Measurements from ENCODE around the gene CCDC9B. TPM values are rescaled to one million over a fixed set of nuclear protein-coding genes. Genes with fewer than 3 reads are reported as not detected.

The CCDC9B gene
- 0.26 TPM for polyA plus RNA-seq (2013, experiment 1 of 4)
- polyA plus RNA-seq (2013, experiment 2 of 4): 0.78 TPM
- polyA plus RNA-seq (2013, experiment 3 of 4): 0.16 TPM
- polyA plus RNA-seq (2013, experiment 4 of 4): 0.77 TPM

DNA sequence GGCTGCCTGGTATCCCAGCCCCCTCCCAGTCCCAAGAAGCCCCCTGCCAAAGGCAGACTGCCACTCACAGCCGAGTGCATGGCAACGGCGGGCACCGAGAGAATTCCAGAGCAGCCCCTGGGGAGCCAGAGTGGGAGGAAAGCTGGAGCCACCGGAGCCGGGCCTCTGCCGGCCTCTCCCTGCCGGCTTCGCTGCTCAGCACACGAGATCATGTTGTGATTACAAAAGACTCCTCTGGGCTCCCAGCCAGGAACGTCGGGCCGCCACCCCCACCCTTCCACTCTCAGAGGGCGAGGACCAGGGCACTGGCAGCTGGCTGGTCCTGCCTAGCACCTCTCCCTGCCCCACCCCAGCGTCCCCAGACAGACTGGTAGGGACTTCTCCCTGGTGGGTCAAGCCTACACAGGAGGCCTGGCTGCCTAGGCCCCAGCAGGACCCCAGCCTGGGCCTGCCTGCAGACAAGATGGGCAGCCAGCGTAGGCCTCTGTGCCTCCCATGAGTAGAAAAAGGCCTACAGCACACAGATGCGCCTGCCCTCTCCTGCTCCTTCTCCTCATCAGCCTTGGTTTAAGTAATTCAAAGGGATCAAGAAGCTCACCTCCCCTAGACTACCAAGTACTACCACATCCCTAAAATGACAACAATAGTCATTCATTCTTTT lies at the start of gene CCDC9B:
Gene CCDC9B, minus strand, starts transcription at position 200 of the 661 bp plus-strand sequence. Its CDS starts 120 bp downstream, at position 80.
- Histone ChIP-seq H3K27me3 (ENCODE audit: control insufficient read depth, insufficient read depth, low read length, poor library complexity, severe bottlenecking) (no peaks in the 10 kb centered on the region), H3K27ac (ENCODE audit: insufficient read depth, low read depth, low read length, poor library complexity, severe bottlenecking) (no peak within 1 kb of the TSS), H3K4me1 (ENCODE audit: control insufficient read depth, insufficient read depth, low read length) (peaks cover 19% of the 10 kb centered on the region), H3K9me3 (ENCODE audit: control insufficient read depth, low read length) (no peaks in the 10 kb centered on the region), H3K36me3 (ENCODE audit: control insufficient read depth, insufficient read depth, low read length) (no peaks in the 10 kb centered on the region), H3K4me3 (ENCODE audit: insufficient read depth, low read depth, low read length) (no peak within 1 kb of the TSS)
- WGBS, 2 experiments: 43 to 49% methylated on average over 17 of the region's 17 CpGs

DNA sequence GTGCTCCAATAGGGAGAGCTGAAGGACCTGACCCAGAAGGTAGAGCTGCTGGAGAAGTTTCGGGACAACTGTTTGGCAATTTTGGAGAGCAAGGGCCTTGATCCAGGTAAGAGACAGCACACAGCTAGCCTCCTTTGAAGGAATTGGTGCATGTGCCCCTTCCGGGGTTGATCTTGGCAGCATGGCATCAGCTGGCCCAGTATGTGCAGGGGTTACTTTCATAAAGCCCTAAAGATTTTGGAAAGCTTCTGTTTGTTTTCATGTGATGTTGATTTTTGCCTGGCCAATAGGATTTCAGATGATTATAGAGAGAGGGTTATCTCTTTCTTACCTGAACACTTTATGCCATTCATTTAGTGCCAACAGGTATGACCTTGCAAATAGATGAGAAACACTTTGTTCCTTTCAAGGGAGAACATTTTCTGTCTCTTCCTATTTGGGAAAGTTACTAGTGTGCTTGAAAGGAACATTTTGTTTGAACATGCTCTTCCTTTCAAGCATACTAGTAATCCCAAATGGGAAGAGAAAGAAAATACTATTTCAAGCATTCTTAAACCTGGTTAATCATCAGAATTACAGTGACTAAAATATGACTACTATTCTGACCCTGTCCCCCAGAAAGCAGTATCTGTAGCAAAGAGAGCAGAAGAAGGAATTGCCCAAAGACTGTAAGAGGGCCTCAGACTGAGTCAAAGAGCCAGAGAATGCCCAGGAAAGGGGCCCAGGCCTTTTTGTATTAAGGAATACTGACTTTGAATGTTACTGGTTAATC lies 49.3 kb upstream of the CCDC9B start:
- Histone ChIP-seq H3K27me3 (ENCODE audit: control insufficient read depth, insufficient read depth, low read length, poor library complexity, severe bottlenecking) (no peaks in the 10 kb centered on the region), H3K9me3 (ENCODE audit: control insufficient read depth, low read length) (no peaks in the 10 kb centered on the region), H3K36me3 (ENCODE audit: control insufficient read depth, insufficient read depth, low read length) (peaks cover 77% of the 10 kb centered on the region), H3K27ac (ENCODE audit: insufficient read depth, low read depth, low read length, poor library complexity, severe bottlenecking) (no peak overlapping the region), H3K4me1 (ENCODE audit: control insufficient read depth, insufficient read depth, low read length) (no peaks in the 10 kb centered on the region), H3K4me3 (ENCODE audit: insufficient read depth, low read depth, low read length) (no peak overlapping the region)
- 95 to 97% methylated on average over 2 of the region's 2 CpGs for WGBS, 2 experiments

DNA sequence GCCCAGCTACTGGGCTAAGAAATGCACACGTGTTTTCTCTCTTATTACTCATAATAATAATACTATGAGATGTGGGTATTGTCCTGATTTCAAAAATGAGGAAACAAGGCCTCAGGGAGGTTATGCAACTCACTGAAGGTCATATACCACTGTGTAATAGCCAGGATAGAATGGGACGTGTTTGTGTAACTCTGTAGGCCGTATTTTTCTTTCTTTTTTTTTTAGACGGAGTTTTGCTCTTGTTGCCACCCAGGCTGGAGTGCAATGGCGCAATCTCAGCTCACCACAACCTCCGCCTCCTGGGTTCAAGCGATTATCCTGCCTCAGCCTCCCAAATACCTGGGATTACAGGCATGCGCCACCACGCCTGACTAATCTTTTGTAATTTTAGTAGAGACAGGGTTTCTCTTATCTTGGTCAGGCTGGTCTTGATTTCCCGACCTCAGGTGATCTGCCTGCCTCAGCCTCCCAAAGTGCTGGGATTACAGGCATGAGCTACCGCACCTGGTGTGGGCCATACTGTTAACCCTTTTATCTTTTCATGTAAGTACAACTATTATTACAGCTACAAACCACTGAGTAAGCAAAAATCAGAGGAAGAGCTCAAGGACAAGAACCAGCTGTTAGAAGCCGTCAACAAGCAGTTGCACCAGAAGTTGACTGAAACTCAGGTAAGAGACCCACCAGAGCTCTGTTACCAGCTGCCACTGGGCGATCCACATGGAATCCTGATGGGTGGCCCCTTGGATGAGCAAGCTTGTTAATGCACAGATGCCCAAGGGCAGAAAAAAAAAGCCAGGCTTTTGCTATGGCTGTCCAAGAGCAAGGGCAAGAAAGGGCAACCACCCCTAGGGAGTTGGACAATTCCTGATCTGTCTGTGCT lies 48.4 kb upstream of the CCDC9B start:
- no peaks in the 10 kb centered on the region for H3K9me3 ChIP-seq (ENCODE audit: control insufficient read depth, low read length)
- peaks cover 72% of the 10 kb centered on the region for H3K36me3 ChIP-seq (ENCODE audit: control insufficient read depth, insufficient read depth, low read length)
- no peaks in the 10 kb centered on the region for H3K4me1 ChIP-seq (ENCODE audit: control insufficient read depth, insufficient read depth, low read length)
- no peak overlapping the region for H3K4me3 ChIP-seq (ENCODE audit: insufficient read depth, low read depth, low read length)
- no peak overlapping the region for H3K27ac ChIP-seq (ENCODE audit: insufficient read depth, low read depth, low read length, poor library complexity, severe bottlenecking)
- 95 to 96% methylated on average over 12 of the region's 13 CpGs for WGBS, 2 experiments
- H3K27me3 ChIP-seq (ENCODE audit: control insufficient read depth, insufficient read depth, low read length, poor library complexity, severe bottlenecking): no peaks in the 10 kb centered on the region

DNA sequence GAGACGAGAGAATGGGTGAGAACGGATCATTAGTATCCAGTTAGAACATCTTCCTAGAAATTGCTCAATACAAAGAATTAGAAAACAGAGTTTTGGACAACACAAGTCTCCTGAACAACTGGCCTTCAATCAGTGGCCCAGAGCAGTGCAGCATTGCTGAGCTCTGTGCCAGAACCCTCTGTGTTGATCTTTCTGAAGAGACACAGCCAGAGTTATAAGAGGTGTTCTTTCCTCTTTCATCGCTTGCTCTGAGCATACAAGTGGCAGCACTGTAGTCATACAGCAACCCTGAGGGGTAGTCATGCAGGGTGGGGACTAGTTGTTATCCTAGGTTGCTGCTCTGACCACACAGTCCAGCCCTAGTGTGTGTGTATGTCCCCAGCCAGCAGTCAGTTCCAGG lies 45.7 kb upstream of the CCDC9B start:
- WGBS, 2 experiments: 94 to 96% methylated on average over 3 of the region's 3 CpGs
- Histone ChIP-seq H3K27ac (ENCODE audit: insufficient read depth, low read depth, low read length, poor library complexity, severe bottlenecking) (no peak overlapping the region), H3K4me1 (ENCODE audit: control insufficient read depth, insufficient read depth, low read length) (peaks cover 3% of the 10 kb centered on the region), H3K36me3 (ENCODE audit: control insufficient read depth, insufficient read depth, low read length) (peaks cover 48% of the 10 kb centered on the region), H3K27me3 (ENCODE audit: control insufficient read depth, insufficient read depth, low read length, poor library complexity, severe bottlenecking) (no peaks in the 10 kb centered on the region), H3K9me3 (ENCODE audit: control insufficient read depth, low read length) (no peaks in the 10 kb centered on the region), H3K4me3 (ENCODE audit: insufficient read depth, low read depth, low read length) (no peak overlapping the region)

DNA sequence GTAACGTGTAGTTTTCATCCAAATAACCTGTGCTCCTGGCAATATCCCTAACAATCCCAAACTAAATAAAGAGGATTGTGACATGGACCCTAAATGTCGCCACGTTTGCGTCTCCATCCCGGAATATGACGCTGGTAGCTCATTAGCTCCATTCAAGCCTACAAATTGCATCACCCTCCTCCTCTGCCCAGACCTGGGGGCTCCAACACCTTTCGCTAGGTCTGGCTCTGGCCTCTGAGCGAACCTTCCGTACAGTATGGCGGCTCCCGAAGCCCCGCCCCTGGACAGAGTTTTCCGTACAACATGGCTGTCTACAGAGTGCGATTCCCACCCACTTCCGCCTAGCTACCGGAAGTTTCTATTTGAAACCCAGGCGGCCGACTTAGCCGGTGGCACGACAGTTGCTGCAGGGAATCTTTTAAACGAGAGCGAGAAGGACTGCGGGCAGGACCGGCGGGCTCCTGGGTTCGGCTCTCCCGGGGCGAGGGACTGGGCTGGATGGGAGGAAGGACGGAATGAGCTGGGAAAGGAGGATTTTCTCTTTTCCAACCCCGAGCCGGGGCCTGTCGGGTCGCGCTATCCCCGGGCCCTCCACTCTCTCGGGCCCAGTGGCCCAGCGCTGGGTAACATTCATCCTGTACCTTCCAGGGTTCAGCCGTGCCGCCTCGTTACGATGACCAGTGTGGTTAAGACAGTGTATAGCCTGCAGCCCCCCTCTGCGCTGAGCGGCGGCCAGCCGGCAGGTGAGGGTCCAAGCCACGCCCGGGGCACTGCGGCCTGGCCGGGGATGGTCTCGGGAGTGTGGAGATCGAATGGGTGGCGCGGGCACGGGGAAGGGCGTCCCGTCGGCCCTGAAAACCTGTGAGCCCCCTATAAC lies 42.1 kb upstream of the CCDC9B start, which contains the start of gene KNSTRN:
Gene KNSTRN, plus strand, starts transcription at position 142 of the 877 bp plus-strand sequence. Its CDS starts 115 bp downstream, at position 257.
- H3K27ac ChIP-seq (ENCODE audit: insufficient read depth, low read depth, low read length, poor library complexity, severe bottlenecking): no peak within 1 kb of the TSS
- WGBS, 2 experiments: 4% methylated on average over 57 of the region's 57 CpGs

DNA sequence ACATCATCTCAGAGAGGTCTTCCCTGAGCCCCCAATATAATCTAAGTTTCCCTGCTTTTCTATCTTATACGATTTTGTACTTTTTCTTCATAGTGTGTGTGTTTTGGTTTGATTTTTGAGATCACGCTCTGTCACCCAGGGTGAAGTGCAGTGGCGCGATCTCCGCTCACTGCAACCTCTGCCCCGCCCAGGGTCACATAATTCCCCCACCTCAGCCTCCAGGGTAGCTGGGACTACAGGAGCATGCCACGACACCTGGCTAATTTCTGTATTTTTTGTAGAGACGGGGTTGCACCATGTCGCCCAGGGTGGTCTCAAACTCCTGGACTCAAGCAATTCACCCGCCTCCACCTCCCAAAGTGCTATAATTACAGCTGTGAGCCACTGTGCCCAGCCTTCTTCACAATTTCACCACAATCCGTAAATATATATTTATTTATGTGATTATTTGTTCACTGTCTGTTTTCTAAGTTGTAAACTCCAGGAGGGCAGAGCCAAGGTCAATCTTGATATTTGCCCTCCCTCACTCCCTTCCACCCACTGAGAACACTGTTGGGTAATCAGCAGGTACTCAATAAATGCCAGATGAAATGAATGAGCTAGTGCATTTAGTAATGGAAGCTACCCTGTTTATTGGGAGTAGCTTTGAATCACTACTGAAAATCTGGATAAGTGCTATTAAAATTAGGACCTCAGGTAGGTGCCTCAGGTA lies 41.2 kb upstream of the CCDC9B start:
- Histone ChIP-seq H3K27me3 (ENCODE audit: control insufficient read depth, insufficient read depth, low read length, poor library complexity, severe bottlenecking) (no peaks in the 10 kb centered on the region), H3K27ac (ENCODE audit: insufficient read depth, low read depth, low read length, poor library complexity, severe bottlenecking) (no peak overlapping the region), H3K36me3 (ENCODE audit: control insufficient read depth, insufficient read depth, low read length) (peaks cover 9% of the 10 kb centered on the region), H3K4me3 (ENCODE audit: insufficient read depth, low read depth, low read length) (no peak overlapping the region), H3K4me1 (ENCODE audit: control insufficient read depth, insufficient read depth, low read length) (peaks cover 3% of the 10 kb centered on the region), H3K9me3 (ENCODE audit: control insufficient read depth, low read length) (no peaks in the 10 kb centered on the region)
- 91 to 93% methylated on average over 9 to 10 of the region's 11 CpGs for WGBS, 2 experiments

More for the DNA sequence above, 42.1 kb upstream of the CCDC9B start, which contains the start of gene KNSTRN:
- Histone ChIP-seq H3K27me3 (ENCODE audit: control insufficient read depth, insufficient read depth, low read length, poor library complexity, severe bottlenecking) (no peaks in the 10 kb centered on the region), H3K4me1 (ENCODE audit: control insufficient read depth, insufficient read depth, low read length) (peaks cover 3% of the 10 kb centered on the region), H3K9me3 (ENCODE audit: control insufficient read depth, low read length) (no peaks in the 10 kb centered on the region), H3K4me3 (ENCODE audit: insufficient read depth, low read depth, low read length) (peak within 1 kb of the TSS; percentile 99), H3K36me3 (ENCODE audit: control insufficient read depth, insufficient read depth, low read length) (peaks cover 18% of the 10 kb centered on the region)

DNA sequence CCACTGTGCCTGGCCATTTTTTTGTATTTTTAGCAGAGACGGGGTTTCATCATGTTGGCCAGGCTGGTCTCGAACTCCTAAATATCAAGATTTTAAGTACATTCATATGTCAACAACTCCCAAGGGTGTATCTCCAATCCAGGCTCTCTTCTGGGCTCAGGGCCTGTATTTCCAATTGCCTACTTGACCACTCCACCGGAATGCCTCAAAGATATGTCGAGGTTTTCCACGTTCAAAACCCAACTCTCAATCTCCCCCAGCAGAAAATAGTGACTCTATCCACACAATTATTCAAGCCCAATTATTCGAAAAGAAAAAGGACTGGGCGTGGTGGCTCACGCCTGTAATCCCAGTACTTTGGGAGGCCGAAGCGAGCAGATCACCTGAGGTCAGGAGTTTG lies 39.9 kb upstream of the CCDC9B start:
- WGBS, 2 experiments: 93% methylated on average over 10 of the region's 10 CpGs
- H3K27ac ChIP-seq (ENCODE audit: insufficient read depth, low read depth, low read length, poor library complexity, severe bottlenecking): no peak overlapping the region
- no peaks in the 10 kb centered on the region for H3K27me3 ChIP-seq (ENCODE audit: control insufficient read depth, insufficient read depth, low read length, poor library complexity, severe bottlenecking)
- peaks cover 3% of the 10 kb centered on the region for H3K4me1 ChIP-seq (ENCODE audit: control insufficient read depth, insufficient read depth, low read length)
- H3K4me3 ChIP-seq (ENCODE audit: insufficient read depth, low read depth, low read length): no peak overlapping the region
- H3K9me3 ChIP-seq (ENCODE audit: control insufficient read depth, low read length): no peaks in the 10 kb centered on the region
- H3K36me3 ChIP-seq (ENCODE audit: control insufficient read depth, insufficient read depth, low read length): no peaks in the 10 kb centered on the region

DNA sequence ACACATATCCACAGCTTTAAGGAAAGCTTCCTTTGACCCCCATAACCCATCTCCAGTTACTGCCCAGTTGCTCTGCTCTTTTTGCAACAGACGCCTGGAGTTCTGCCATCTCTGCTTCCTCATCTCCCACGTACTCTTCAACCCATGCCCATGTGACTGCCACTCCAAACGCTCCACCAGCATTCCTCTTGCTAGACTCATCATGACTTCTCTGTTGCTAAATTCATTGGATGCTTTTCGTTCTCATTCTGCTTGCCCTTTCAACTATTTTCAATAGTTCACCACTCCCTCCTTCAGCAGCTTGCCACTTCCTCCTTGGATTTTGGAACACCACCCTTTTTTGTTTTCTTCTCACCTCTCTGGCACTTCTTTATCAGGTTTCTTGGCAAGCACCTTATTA lies 39.1 kb upstream of the CCDC9B start:
- Histone ChIP-seq H3K27me3 (ENCODE audit: control insufficient read depth, insufficient read depth, low read length, poor library complexity, severe bottlenecking) (no peaks in the 10 kb centered on the region), H3K4me3 (ENCODE audit: insufficient read depth, low read depth, low read length) (no peak overlapping the region), H3K36me3 (ENCODE audit: control insufficient read depth, insufficient read depth, low read length) (no peaks in the 10 kb centered on the region), H3K9me3 (ENCODE audit: control insufficient read depth, low read length) (no peaks in the 10 kb centered on the region), H3K4me1 (ENCODE audit: control insufficient read depth, insufficient read depth, low read length) (peaks cover 3% of the 10 kb centered on the region), H3K27ac (ENCODE audit: insufficient read depth, low read depth, low read length, poor library complexity, severe bottlenecking) (no peak overlapping the region)
- WGBS, 2 experiments: 64 to 70% methylated on average over 4 of the region's 4 CpGs

DNA sequence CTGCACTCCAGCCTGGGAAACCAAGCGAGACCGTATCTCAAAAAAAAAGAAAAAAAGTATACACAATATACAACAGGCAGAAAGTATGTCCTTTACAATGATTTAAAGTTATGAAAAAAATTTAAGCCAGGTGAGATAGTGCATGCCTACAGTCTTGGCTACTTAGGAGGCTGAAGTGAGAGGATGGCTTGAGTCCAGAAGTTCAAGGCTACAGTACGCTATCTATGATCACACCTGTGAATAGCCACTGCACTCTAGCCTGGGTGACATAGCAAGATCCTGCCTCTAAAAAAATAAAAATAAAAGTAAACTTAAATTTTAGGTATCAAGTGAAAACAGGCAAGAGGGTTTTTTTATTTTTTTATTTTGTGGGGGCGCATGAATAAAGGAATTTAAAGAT lies 38.6 kb upstream of the CCDC9B start:
- Histone ChIP-seq H3K36me3 (ENCODE audit: control insufficient read depth, insufficient read depth, low read length) (no peaks in the 10 kb centered on the region), H3K27ac (ENCODE audit: insufficient read depth, low read depth, low read length, poor library complexity, severe bottlenecking) (no peak overlapping the region), H3K4me3 (ENCODE audit: insufficient read depth, low read depth, low read length) (no peak overlapping the region), H3K9me3 (ENCODE audit: control insufficient read depth, low read length) (no peaks in the 10 kb centered on the region), H3K27me3 (ENCODE audit: control insufficient read depth, insufficient read depth, low read length, poor library complexity, severe bottlenecking) (no peaks in the 10 kb centered on the region), H3K4me1 (ENCODE audit: control insufficient read depth, insufficient read depth, low read length) (peaks cover 3% of the 10 kb centered on the region)
- WGBS, 2 experiments: 100% methylated on average over 4 of the region's 4 CpGs

Data from ectodermal cell (in vitro differentiated cells).